SK-N-SH (cell line): ENCODE results near the gene CLIC4. TPM values are rescaled to one million over a fixed set of nuclear protein-coding genes. Genes with fewer than 3 reads are reported as not detected.
"Not testable (repeated sequence)": the region's sequence is repeated elsewhere in the genome, so short reads cannot be mapped to it uniquely, and the experiment has no call there.

Experiments used
- CTCF ChIA-PET: fragments of 300-600, 350-600 bp; formaldehyde crosslinking; extraction: SDS; loops from one replicate; lab custom pipeline; 2021; lab: Yijun Ruan, JAX
- POLR2A ChIA-PET: fragments of 350-600 bp; sonication (Branson Sonifier 250); formaldehyde crosslinking; extraction: SDS; loops from one replicate; lab custom pipeline; 2020; ENCODE audit warnings: antibody characterized with exemption, inconsistent platforms; lab: Yijun Ruan, JAX
- DNase-seq: peaks from one replicate; pipeline ENCODE4 v3.0.0; 2012
- H2AFZ ChIP-seq: fragments of 200-600 bp; sonication (generic); 2 replicates; pipeline ENCODE4 v1.8.1; 2016; ENCODE audit warnings: antibody characterized with exemption, mild to moderate bottlenecking, low read depth
- H3F3A ChIP-seq: fragments of 200-600 bp; sonication (generic); replicated peaks from 2 replicates; pipeline ENCODE3; 2016; ENCODE audit warnings: antibody characterized with exemption, mild to moderate bottlenecking; ENCODE audit not compliant: insufficient read depth
- H3K27ac ChIP-seq, 2 experiments: fragments of 200-500 bp in 1 of 2; fragments of 200-600 bp in 1 of 2; sonication (Bioruptor generic) in 1 of 2; sonication (generic), shearing (Covaris generic) in 1 of 2; 2 replicates each; pipeline versions ENCODE4 v1.5.1 to v1.6.1; 2014 to 2016; ENCODE audit warnings: low read depth in 2 of 2, inconsistent platforms in 1 of 2, low read length in 1 of 2, mild to moderate bottlenecking in 1 of 2, mixed read lengths in 1 of 2
- H3K27me3 ChIP-seq: fragments of 200-600 bp; sonication (generic), shearing (Covaris generic); 2 replicates; pipeline ENCODE4 v1.6.1; 2016; ENCODE audit warnings: mixed run types; ENCODE audit not compliant: insufficient read depth
- H3K36me3 ChIP-seq, 2 experiments: fragments of 200-500 bp in 1 of 2; fragments of 200-600 bp in 1 of 2; sonication (Bioruptor generic) in 1 of 2; sonication (generic) in 1 of 2; replicated peaks in 1 of 2; 2 replicates each; pipeline versions ENCODE3 to v1.5.1; 2014 to 2016; ENCODE audit warnings: low read length in 1 of 2, mild to moderate bottlenecking in 1 of 2; ENCODE audit not compliant: insufficient read depth in 2 of 2, control insufficient read depth in 1 of 2
- H3K4me1 ChIP-seq, 2 experiments: fragments of 200-500 bp in 1 of 2; fragments of 200-600 bp in 1 of 2; sonication (Bioruptor generic) in 1 of 2; sonication (generic), shearing (Covaris generic) in 1 of 2; 2 replicates each; pipeline versions ENCODE4 v1.5.1 to v1.6.1; 2014 to 2016; ENCODE audit warnings: low read depth in 1 of 2, low read length in 1 of 2, mixed run types in 1 of 2; ENCODE audit not compliant: insufficient read depth in 2 of 2, control insufficient read depth in 1 of 2
- H3K4me2 ChIP-seq: fragments of 200-600 bp; sonication (generic), shearing (Covaris generic); 2 replicates; pipeline ENCODE4 v1.6.1; 2017; ENCODE audit warnings: mixed run types
- H3K4me3 ChIP-seq, 2 experiments: fragments of 200-500 bp in 1 of 2; fragments of 200-600 bp in 1 of 2; sonication (Bioruptor generic) in 1 of 2; sonication (generic), shearing (Covaris generic) in 1 of 2; 2 replicates each; pipeline versions ENCODE4 v1.5.1 to v1.8.1; 2014 to 2016; ENCODE audit warnings: low read depth in 2 of 2, inconsistent platforms in 1 of 2, low read length in 1 of 2, mild to moderate bottlenecking in 1 of 2, mixed read lengths in 1 of 2, moderate library complexity in 1 of 2
- H3K79me2 ChIP-seq: fragments of 200-600 bp; sonication (generic); 2 replicates; pipeline ENCODE4 v1.8.1; 2017; ENCODE audit warnings: mild to moderate bottlenecking; ENCODE audit not compliant: insufficient read depth
- H3K9ac ChIP-seq: fragments of 200-600 bp; sonication (generic); 2 replicates; pipeline ENCODE4 v1.6.1; 2017; ENCODE audit warnings: mixed run types
- H3K9me2 ChIP-seq: fragments of 200-600 bp; sonication (generic); 2 replicates; pipeline ENCODE4 v1.6.1; 2017; ENCODE audit warnings: mixed run types
- H3K9me3 ChIP-seq: fragments of 200-600 bp; sonication (generic); 2 replicates; pipeline ENCODE4 v1.6.1; 2017; ENCODE audit warnings: mixed run types, mild to moderate bottlenecking, moderate library complexity
- H4K20me1 ChIP-seq: fragments of 200-600 bp; sonication (generic); 2 replicates; pipeline ENCODE4 v1.6.1; 2017; ENCODE audit warnings: mild to moderate bottlenecking, mixed run types; ENCODE audit not compliant: insufficient read depth
- EP300 ChIP-seq, 2 experiments: IDR thresholded peaks; 2 replicates each; pipeline versions ENCODE4 v1.4.0 to v1.6.1; 2012; ENCODE audit warnings: borderline replicate concordance in 1 of 2, low read depth in 1 of 2, low read length in 1 of 2
- EZH2phosphoT487 ChIP-seq: fragments of 200-600 bp; sonication (generic); IDR thresholded peaks from 2 replicates; pipeline ENCODE4 v1.6.1; 2017; ENCODE audit warnings: low read depth, mixed run types, mild to moderate bottlenecking, antibody characterized with exemption, moderate library complexity, borderline replicate concordance
- FOSL2 ChIP-seq: IDR thresholded peaks from 2 replicates; pipeline ENCODE4 v1.4.0; 2012; ENCODE audit warnings: low read depth, mild to moderate bottlenecking, moderate library complexity, borderline replicate concordance
- FOXM1 ChIP-seq: IDR thresholded peaks from 2 replicates; pipeline ENCODE4 v1.4.0; 2012; ENCODE audit warnings: low read depth, mild to moderate bottlenecking
- GATA2 ChIP-seq: sonication (generic); formaldehyde crosslinking; IDR thresholded peaks from 2 replicates; pipeline ENCODE4 v1.5.0; 2020; ENCODE audit warnings: mild to moderate bottlenecking, missing genetic modification reagents
- JUND ChIP-seq: IDR thresholded peaks from 2 replicates; pipeline ENCODE4 v1.4.0; 2012
- MXI1 ChIP-seq: IDR thresholded peaks from 2 replicates; pipeline ENCODE4 v1.6.1; 2012; ENCODE audit warnings: mild to moderate bottlenecking, low read depth, low read length, improper control_type of control experiment
- NRF1 ChIP-seq: IDR thresholded peaks from 2 replicates; pipeline ENCODE4 v1.6.1; 2012; ENCODE audit warnings: low read depth, mild to moderate bottlenecking, low read length
- PBX3 ChIP-seq: IDR thresholded peaks from 2 replicates; pipeline ENCODE4; 2012
- SMC3 ChIP-seq: IDR thresholded peaks from 2 replicates; pipeline ENCODE4 v1.6.1; 2012; ENCODE audit warnings: low read depth, low read length, improper control_type of control experiment
- TAF1 ChIP-seq: IDR thresholded peaks from 2 replicates; pipeline ENCODE4 v1.6.1; 2012; ENCODE audit warnings: low read depth, mild to moderate bottlenecking, low read length, moderate library complexity, borderline replicate concordance
- WGBS: methylation state at CpG from one replicate; pipeline ENCODE4 v1.1.6; 2017; ENCODE audit warnings: low lambda C conversion rate; 5-methylcytosine and 5-hydroxymethylcytosine counted together
- polyA plus RNA-seq, 3 experiments: library from polyadenylated mRNA; depleted of rRNA; stranded (reverse); fragments of >200 nt; gene quantifications; 2 replicates each; pipeline ENCODE4 v1.2.3, GENCODE V29; 2012

Gene CLIC4
- polyA plus RNA-seq, 1 of the 3 experiments (the other 2 are of a cell fraction) = 66.4 TPM

DNA sequence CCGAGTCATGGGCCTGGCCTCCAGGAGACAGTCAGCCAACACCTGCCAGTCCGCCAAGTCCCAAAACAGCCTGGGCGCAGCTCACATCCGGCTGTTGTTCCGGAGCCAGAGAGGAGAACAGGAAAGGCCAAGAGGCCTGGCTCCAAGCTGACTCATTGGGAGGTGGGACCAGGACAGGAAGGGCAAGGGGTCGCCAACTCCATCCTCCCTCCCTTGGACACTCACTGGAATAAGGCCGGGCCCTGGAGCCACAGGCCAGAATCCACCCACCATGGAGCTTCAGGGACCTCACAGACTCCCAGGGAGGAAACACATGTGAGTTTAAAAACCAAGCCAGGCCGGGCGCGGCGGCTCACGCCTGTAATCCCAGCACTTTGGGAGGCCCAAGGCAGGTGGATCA is 25.1 kb upstream of the CLIC4 start (continued):
- no peak for TF ChIP-seq TAF1
- TF ChIP-seq EZH2phosphoT487 = no peak
- TF ChIP-seq MXI1 = no peak
- no peak for TF ChIP-seq PBX3
- TF ChIP-seq SMC3 = no peak
- TF ChIP-seq FOSL2 = peak; percentile 44; the same call in 1 of the 2 replicates
- TF ChIP-seq JUND = no peak; the same call in 1 of the 2 replicates
- TF ChIP-seq NRF1 = no peak
- no peak for TF ChIP-seq EP300 (IDR thresholded peaks at IDR 0.05; ENCODE audit: borderline replicate concordance in 1 of 2, low read depth in 1 of 2, low read length in 1 of 2)

DNA sequence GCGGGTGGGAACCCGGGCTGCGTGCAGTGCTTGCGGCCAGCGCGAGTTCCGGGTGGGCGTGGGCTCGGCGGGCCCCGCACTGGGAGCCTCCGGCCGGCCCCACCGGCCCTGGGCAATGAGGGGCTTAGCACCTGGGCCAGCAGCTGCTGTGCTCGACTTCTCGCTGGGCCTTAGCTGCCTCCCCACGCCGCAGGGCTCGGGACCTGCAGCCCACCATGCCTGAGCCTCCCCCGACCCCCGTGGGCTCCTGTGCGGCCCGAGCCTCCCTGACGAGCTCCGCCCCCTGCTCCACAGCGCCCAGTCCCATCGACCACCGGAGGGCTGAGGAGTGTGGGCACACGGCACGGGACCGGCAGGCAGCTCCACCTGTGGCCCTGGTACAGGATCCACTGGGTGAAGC is 23.7 kb upstream of the CLIC4 start:
- TF ChIP-seq EP300 (IDR thresholded peaks at IDR 0.05; ENCODE audit: borderline replicate concordance in 1 of 2, low read depth in 1 of 2, low read length in 1 of 2) (no peak), GATA2 (CRISPR knock-in tag) (no peak), FOXM1 (no peak), MXI1 (no peak)
- H3K79me2 ChIP-seq = no peaks in the 10 kb centered on the region
- ChIA-PET POLR2A (no interaction called here), CTCF (interaction anchor here (1.0 kb wide), 1 partner anchor 114 kb away, joined by 4 read pairs; no protein-coding TSS in a partner anchor)
- no peaks in the 10 kb centered on the region for H3K36me3 ChIP-seq
- H2AFZ ChIP-seq = no peak overlapping the region
- no peaks in the 10 kb centered on the region for H4K20me1 ChIP-seq
- DNase-seq = no peak
- no peak overlapping the region for H3K4me2 ChIP-seq
- H3K27ac ChIP-seq = no peak overlapping the region
- H3K9me3 ChIP-seq = no peaks in the 10 kb centered on the region
- no peaks in the 10 kb centered on the region for H3K9me2 ChIP-seq
- 86% methylated on average over 15 of the region's 31 CpGs for WGBS
- no peak overlapping the region for H3K4me3 ChIP-seq
- no peaks in the 10 kb centered on the region for H3K27me3 ChIP-seq
- peaks cover 5% of the 10 kb centered on the region for H3F3A ChIP-seq
- H3K4me1 ChIP-seq = peaks cover 2 to 17% of the 10 kb centered on the region in 2 experiments; a peak in 3 of 4 replicates
- no peak overlapping the region for H3K9ac ChIP-seq

DNA sequence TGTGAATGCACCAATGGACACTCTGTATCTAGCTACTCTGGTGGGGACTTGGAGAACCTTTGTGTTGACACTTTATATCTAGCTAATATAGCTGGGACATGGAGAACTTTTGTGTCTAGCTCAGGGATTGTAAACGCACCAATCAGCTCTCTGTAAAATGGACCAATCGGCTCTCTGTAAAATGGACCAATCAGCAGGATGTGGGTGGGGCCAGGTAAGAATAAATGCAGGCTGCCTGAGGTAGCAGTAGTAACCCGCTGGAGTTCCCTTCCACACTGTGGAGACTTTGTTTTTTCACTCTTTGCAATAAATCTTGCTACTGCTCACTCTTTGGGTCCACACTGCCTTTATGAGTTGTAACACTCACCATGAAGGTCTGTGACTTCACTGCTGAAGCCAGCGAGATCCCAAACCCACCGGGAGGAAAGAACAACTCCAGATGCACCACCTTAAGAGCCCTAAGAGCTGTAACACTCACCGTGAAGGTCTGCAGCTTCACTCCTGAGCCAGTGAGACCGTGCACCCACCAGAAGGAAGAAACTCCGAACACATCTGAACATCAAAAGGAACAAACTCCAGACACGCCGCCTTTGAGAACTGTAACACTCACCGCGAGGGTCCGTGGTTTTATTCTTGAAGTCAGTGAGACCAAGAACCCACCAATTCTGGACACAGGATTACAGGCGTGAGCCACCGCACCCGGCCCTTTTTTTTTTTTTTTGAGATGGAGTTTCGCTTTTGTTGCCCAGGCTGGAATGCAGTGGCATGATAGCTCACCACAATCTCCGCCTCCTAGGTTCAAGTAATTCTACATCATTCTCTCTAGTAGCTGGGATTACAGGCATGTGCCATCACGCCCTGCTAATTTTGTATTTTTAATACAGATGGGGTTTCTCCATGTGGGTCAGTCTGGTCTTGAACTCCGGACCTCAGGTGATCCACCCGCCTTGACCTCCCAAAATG is 22.9 kb upstream of the CLIC4 start:
- H3K27ac ChIP-seq, H3K27me3 ChIP-seq, POLR2A ChIA-PET, H3K9me3 ChIP-seq, CTCF ChIA-PET, DNase-seq, H3K79me2 ChIP-seq, H3K9ac ChIP-seq, H3F3A ChIP-seq, H3K36me3 ChIP-seq, H4K20me1 ChIP-seq, H3K9me2 ChIP-seq, H3K4me3 ChIP-seq, H2AFZ ChIP-seq, H3K4me2 ChIP-seq: not testable (repeated sequence)
- peaks cover 3 to 20% of the 10 kb centered on the region in 2 experiments; a peak in 3 of 4 replicates for H3K4me1 ChIP-seq
- WGBS = 95% methylated on average over 21 of the region's 21 CpGs
